GM18499 (cell line): ENCODE results near the gene IPCEF1.

Experiments used
- ATAC-seq: cut with Tn5 transposase; IDR thresholded peaks from one replicate; pipeline ENCODE4 v1.9.1; 2021; ENCODE audit warnings: moderate number of reproducible peaks; ENCODE audit not compliant: insufficient read depth, unreplicated experiment

IPCEF1 gene, protein sequence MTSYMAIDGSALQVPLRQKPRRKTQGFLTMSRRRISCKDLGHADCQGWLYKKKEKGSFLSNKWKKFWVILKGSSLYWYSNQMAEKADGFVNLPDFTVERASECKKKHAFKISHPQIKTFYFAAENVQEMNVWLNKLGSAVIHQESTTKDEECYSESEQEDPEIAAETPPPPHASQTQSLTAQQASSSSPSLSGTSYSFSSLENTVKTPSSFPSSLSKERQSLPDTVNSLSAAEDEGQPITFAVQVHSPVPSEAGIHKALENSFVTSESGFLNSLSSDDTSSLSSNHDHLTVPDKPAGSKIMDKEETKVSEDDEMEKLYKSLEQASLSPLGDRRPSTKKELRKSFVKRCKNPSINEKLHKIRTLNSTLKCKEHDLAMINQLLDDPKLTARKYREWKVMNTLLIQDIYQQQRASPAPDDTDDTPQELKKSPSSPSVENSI

DNA sequence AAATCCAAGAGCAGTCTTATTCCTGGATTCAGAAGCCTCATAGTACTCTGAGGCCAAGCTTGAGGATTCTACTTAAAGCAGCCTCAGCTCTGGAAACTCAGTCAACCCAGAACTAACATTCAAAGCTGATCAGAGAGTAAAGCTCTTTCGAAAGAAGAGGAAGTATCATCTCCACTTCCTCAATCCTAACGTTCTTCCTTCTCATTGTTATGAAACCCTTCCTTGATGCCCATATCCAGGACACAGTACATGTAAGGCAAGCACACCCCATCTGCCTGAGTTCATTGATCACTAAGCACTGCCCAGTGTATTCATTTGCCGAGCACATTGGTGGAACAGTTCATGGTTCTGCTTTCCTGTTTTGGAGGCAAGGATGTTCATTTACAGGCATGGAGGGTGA, at the start of gene IPCEF1:
IPCEF1 (minus strand) TSS at position 114 of the 400 bp plus-strand sequence. CDS start 90,856 bp downstream, outside the sequence.
- no peak for ATAC-seq

DNA sequence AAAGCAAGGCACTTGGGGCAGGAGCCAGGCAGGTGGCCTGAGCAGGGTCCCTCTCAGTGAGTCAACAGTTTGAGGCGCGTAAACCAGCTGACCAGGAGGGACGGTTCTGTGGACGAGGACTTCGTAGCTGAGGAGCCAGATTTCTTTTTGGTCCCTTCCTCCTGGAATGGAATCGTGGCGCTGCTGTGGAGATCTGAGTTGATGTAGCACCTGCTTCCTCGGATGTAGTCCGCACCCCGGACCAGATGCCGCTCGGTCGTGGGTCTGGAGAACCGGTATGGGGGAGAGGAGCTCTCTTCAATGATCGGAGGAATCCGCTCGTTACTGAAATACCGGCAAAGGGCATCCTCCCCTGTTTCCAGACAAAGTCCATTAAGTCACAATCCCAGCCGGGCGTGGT, 49.7 kb upstream of the IPCEF1 start:
- ATAC-seq: no peak

DNA sequence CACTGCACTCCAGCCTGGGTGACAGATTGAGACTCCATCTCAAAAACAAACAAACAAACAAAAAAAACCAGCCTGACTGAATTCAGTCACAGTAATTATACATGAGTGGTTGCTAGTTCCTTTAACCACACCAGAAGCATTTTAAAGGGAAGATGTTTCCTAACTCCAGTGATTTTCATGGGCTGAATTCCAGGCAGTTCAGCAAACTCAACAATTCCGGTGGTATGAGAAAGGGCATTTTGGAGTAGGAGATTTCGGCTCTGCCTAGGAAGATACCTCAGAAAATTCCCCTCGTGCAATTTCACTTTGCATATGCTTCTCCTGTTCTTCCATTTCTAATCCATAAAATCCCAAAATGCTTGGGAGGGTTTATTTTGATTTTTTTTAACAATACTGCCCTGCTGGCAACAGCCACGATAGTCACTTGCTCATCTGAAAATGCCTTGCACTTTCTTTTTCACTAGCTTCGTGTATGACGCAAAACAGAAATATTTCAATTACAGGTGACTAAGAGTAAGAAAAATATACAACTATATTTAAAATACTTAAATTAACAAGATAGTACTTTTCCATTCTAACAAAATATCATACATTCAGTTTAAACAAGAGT, 48.3 kb upstream of the IPCEF1 start:
- ATAC-seq: no peak

DNA sequence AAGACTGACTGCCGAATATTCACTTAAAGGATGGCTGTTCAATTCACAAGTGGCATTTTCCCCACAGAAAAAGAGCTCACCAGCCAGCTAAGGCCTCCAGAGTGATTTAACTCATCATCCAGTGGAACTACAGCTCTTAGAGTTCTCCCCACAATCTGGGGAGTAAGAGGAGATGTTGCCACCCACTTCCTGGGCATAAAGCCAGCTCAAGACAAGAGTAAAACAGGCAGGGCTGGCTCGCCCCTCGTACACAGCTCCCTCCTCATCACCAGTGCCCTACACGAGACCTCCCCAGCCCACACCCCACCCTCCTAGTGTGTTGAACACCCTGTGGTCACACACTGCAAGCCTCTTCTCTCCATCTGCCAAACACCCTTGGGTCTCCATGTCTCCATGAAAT, 47.2 kb upstream of the IPCEF1 start:
- no peak for ATAC-seq

DNA sequence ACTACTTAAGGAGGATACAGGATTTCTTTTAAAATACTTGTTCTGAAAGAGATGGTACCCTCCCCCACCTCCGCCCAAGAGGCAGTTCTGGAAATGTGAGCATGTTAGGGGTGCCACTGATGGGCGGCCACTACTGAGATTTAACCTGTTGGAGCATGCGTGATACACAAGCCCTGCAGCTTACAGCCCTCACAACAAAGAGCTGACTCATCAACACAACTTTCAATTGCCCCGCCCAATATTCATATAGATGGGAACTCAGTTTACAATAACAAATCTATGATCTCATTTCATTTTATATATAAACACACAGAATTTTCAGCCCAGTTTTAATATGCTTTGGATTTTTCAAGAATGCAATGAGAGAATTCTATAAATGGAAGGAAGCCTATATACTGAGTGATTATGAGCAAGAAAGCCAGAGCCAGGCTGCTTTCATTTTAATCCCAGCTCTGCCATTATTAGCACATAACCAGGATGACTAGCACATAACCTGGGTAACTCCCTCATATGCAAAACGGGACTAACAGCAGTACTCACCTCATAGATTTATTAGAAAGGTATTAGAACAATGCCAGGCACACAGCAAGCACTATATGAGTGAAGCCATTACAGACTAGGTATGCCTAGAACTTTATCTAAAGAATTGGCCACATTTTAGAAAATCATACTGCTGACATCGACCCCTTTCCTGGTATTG, 45.6 kb upstream of the IPCEF1 start:
- no peak for ATAC-seq

DNA sequence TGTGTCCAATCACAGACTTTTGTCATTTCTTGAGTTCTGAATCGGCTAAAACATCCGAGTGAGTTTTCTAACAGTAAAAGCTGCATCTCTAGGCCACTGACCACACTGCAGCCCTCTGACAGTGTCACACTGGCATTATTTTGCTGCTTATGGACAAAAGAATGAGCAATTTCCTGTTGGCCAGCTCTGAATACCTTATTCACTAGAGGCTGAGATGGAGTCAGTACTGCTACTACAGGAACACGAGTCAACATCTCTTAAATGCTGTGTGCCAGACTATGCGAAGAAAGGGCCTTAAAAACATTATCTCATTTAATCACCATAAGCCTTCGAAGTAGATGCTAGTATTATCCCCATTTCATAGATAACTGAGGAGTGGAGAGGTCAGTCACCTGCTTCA, 42.5 kb upstream of the IPCEF1 start:
- ATAC-seq: no peak

DNA sequence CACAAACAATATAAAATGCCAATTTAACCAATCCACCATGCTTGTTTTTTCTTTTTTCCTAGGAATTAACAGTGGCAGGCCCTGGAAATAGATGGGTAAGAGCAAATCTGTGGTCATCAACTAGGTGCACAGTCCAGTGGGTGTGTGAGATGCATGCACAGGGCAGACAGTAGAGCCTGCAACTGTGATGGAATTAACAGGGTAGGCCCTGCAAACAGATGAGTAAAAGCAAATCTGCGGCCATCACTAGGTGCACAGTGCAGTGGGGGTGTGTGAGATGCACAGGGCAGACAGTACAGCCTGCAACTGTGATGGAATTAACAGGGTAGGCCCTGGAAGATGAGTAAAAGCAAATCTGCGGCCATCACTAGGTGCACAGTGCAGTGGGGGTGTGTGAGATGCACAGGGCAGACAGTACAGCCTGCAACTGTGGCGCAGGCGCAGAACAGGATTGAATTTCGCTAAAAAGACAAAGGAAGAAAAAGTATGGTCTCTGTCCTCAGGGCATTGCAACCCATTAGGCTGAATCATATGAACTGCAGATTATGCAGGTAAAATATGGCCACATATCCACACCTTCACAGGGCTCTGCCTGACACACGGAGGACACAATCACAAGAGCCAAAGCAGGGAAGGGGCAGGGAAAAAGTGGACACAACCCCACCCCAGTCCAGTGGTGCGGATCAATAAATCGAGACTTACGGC, 41.0 kb upstream of the IPCEF1 start:
- no peak for ATAC-seq

DNA sequence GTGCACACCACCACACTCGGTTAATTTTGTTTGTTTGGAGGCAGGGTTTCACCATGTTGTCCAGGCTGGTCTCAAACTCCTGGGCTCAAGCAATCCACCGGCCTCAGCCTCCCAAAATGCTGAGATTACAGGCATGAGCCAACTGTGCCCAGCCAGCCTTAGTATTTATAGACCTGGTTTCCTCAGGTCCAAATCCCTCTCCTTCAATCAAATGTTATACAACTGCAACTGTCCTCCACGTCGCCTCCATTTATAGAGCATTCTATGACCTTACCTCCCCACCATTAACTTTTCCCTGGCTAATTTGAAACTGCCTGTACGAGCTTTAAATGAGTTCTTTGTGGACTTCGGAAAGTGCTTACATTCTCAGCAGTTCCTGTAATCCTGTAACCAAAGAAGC, 39.3 kb upstream of the IPCEF1 start:
- no peak for ATAC-seq

DNA sequence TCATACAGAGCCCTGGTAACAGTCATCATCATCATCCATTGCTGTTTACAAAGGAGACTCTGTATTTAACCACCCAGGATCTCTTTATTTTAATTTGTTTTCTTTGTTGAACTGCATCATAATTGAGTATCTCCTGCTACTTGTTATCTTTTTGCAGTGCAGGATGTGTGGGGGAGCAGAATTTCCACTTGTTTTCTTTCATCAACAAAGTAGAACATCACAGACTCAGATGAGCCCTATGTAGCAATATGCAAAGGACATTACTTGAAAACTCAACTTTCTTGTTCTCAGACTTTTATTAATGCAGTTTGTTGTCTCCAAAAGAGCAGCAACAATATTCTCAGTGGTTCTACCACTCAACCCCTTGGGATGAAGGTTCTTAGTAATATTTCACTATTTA, 38.7 kb upstream of the IPCEF1 start:
- no peak for ATAC-seq

DNA sequence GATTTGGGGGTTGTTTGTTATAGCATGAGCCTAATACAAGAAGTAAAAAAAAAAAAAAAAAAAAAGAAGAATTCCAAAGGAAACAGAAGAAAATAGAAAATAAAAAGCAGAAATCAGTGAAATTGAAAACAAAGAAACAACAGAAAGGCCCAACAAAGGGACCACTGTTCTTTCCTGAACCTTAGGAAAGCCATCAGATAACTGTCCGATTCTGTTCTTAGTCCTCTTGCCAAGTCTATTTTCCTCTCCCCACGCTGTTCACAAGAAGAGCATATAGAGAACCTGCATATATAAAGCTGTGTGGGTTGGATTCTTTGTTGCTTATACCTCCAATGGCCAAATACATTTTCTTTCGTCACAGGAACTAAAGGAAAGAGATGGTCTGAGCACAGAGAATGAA, 38.0 kb upstream of the IPCEF1 start:
- no peak for ATAC-seq

DNA sequence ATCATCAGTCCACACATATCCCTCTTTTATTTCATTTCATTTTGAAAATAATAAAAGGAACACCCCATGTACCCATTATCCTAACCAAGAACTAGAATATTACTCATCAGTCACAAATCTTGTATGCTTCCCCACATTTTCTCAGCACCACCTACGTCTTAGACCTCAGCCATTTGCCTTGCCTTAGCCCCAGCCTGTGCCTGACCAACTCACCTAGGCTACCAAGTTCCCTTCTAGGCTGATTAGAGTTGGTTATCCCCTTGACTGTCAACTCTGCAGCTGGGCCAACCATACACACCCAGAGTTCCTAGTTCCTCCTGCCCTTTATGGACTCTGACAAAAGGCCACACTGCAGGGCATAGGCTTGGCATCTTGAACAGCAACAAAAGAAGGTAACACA, 33.4 kb upstream of the IPCEF1 start:
- ATAC-seq: no peak

DNA sequence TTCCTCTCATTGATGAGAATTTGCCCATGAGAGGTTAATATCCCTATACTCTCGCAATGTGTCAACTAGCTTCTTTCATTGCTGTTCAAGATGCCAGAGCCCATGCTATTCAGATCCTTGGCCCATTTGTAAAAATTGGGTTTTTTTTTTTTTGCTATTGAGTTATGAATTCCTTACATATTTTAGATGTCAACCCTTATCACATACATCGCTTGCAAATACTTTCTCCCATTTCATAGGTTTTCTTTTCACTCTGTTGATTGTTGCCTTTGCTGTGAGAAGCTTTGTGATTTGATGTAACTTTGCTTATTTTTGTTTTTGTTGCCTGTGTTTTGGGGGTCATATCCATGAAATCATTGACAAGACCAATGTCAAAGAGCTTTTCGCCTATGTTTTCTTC, 32.2 kb upstream of the IPCEF1 start:
- no peak for ATAC-seq

DNA sequence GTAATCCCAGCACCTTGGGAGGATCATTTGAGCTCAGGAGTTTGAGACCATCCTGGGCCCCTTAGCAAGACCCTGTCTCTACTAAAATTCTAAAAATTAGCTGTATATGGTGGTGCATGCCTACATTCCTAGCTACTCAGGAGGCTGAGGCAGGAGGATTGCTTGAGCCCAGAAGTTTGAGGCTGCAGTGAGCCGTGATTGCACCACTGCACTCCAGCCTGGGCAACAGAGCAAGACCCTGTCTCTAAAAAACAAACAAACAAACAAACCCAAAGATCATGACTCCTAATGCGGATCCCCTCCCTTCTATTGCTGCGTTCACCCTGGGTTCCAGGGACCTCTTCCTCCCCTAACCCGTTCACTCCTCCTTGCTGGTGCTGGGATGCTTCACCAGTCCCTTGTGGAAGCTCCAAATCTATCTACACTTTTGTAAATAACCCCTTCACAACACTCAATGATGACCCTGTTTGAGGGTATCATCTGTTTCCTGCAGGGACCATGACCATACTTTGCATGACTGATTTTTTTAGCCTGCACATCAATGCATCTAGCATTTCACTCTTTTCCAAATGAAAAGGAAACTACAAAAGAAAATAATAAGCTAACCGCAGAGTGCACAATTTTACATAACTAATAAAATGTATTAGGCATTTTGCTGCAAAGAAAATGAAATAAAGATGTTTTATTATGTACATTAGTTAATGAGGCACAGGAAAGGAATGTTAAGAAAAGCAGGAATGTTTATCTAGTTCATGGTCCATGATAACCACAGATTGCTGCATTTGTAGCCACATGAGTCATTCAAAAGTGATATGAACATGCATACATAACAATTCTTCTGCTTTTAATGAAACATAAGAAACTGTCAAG, 30.5 kb upstream of the IPCEF1 start:
- ATAC-seq: no peak

DNA sequence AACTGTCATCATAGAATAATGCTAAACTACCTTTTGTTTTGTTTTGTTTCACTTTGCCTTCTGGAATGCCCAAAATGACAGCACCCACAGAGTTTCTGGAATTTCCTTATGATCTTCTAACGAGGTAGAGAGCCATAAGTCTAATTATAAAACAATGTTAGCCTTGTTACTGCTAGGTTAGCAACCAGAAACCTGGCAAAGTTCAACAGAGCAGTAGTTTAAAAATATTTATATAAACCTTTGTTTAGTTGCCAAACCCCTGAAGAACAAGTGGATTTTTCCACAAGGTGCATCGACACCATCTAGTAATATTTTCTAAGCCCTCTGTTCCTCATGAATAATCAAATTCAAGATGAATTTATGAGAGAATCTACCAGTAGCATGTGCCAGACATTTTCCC, 27.6 kb upstream of the IPCEF1 start:
- no peak for ATAC-seq

DNA sequence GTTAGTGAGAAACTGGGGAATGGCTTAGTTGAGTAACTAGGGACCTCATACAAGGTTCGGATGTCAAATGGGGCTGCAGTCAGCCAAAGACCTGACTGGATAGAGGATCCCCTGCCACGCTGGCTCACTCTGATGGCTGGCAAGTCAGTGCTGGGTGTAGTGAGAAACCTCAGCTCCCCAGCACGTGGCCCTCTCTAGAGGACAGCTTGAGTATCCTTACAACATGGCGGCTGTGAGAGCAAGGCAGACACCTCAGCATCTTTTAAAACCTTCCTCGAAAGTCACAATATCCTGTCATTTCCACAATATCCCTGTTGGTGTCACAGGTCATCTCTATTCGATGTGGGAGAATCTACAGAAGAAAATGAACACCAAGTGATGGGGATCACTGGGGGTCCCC, 26.7 kb upstream of the IPCEF1 start:
- ATAC-seq: no peak

DNA sequence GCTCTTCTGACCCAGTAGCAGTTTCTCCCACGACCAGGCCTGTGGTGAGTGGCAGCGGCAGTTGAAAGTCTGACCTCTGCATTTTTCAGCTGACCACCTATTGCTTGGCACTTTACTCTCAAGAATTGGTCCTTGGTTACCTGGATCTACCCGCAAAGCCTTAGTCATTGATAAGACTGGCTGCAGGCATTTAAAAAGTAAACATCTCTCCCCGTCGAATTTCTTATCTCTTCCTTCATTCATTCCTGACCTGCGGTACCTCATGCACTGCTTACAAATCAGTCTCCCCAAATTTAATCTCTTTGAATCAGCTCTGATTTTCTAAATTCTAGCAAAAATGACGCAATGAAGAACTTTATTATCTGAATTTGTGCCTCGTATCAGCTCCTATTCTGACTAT, 26.1 kb upstream of the IPCEF1 start:
- ATAC-seq: no peak

DNA sequence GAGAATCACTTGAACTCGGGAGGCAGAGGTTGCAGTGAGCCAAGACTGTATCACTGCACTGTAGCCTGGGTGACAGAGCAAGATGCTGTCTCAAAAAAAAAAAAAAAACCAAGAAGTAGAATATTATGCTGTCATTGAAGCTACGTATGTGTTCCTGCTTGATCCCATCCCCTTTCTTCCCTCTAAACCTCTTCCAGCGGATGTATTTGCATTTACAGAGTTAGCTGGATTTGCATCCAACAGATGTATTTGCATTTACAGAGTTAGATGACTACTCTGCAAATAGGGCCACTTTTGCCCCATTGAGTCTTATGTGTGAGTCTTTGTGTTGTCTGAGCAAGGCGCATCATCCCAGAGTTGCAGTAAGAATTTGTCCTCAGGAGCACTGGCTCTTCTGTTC, 24.9 kb upstream of the IPCEF1 start:
- no peak for ATAC-seq

DNA sequence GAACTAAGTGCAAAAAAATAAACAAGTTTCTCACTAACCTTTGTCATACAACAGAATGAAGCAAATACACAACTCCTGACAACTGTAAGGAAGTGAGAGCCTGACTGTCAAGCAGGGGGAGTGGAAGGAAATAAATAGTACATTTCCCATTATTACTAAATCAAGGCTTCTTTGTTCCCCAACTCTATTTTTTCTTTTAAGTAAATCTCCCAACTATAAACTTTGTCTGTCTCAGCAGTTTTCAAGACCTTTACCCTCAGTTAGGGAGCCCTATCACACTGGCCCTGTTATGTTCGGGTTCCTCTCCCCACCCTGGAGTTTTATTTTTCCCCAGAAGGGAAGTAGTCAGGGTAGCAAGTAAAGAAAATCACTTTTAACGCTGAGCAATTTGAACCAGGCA, 24.1 kb upstream of the IPCEF1 start:
- ATAC-seq: no peak

DNA sequence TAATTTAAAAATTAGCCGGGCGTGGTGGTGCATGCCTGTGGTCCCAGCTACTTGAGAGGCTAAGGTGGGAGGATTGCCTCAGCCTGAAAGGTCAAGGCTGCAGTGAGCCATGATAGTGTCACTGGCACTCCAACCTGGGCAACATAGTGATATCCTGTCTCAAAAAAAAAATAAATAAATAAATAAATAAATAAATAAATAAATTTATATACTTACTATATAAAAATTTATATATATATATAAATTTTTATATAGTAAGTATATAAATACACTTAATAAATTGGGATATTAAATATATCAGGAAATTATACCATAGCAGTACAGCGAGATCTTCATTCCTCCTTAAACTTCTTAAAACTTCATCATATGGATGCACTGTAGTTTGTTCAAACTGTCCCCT, 23.0 kb upstream of the IPCEF1 start:
- ATAC-seq: no peak

DNA sequence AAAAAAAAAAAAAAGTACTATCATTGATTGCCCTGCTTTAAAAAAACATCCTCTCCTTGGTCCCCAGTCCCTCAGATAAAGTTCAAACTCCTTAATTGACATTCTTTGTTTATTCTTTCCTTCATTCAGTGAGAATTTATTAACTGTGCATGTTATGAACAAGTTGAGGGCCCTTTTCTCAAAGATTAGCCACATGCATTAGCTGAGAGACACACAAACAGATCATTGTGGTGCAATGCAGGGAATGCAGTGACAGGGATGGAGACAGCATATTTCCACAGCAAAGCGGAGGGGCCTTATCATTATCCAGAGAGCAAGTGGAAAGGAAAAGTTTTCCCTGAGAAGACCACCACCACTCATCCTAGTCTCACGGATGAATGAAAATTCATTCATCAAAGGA, 21.9 kb upstream of the IPCEF1 start:
- no peak for ATAC-seq
